ENCODE results near the gene PIP4K2A. TPM values are rescaled to one million over a fixed set of nuclear protein-coding genes. Genes with fewer than 3 reads are reported as not detected.

Gene PIP4K2A
- total and polyA plus RNA-seq, 2 of the 8 experiments (the other 6 are each of a cell fraction or from before 2014, with no cell fraction given) = 19.0 to 60.9 TPM

- FAIRE-seq = no peak
- no peak for TF ChIP-seq MAX (IDR thresholded peaks at IDR 0.05)
- TF ChIP-seq MAFK (IDR thresholded peaks at IDR 0.05; ENCODE audit: low read depth, low read length) = no peak
- no peak overlapping the region for H2BK20ac ChIP-seq (ENCODE audit: low read length)
- no peak overlapping the region for H3K4me2 ChIP-seq (ENCODE audit: insufficient read depth in 1 of 2, low read depth in 2 of 2, low read length in 2 of 2)
- no peak overlapping the region for H2BK15ac ChIP-seq (ENCODE audit: low read length)
- no peak overlapping the region for H2BK5ac ChIP-seq (ENCODE audit: low read depth, low read length)
- no peaks in the 10 kb centered on the region for H3K23me2 ChIP-seq (ENCODE audit: low read depth, low read length)
- H3K14ac ChIP-seq (ENCODE audit: insufficient read length) = no peak overlapping the region
- H3K79me2 ChIP-seq (ENCODE audit: control insufficient read depth in 1 of 2, insufficient read depth in 2 of 2, low read length in 2 of 2) = no peaks in the 10 kb centered on the region
- no peak overlapping the region for H3K4me3 ChIP-seq (ENCODE audit: extremely low read depth in 1 of 4, insufficient read depth in 2 of 4, low read depth in 3 of 4, low read length in 4 of 4)
- H3K79me1 ChIP-seq (ENCODE audit: low read depth, low read length) = no peaks in the 10 kb centered on the region
- no peak overlapping the region for H4K8ac ChIP-seq (ENCODE audit: extremely low read depth, insufficient read depth, low read length)
- WGBS, 2 experiments (ENCODE audit: extremely low coverage in 1 of 2, insufficient coverage in 1 of 2, insufficient read length in 1 of 2, insufficient replicate concordance in 2 of 2, low coverage in 1 of 2, low lambda C conversion rate in 2 of 2, missing lambda C conversion rate in 1 of 2) = 87% methylated on average over 9 of the region's 9 CpGs; no CpG with 5 or more reads in 1 of the 2 experiments
- no peaks in the 10 kb centered on the region for H3K27me3 ChIP-seq (replicated peaks in 1 of 4; ENCODE audit: control insufficient read depth in 3 of 4, extremely low read depth in 1 of 4, insufficient read depth in 3 of 4, low read length in 3 of 4)
- H3K9me3 ChIP-seq (ENCODE audit: insufficient read depth in 2 of 2, low read depth in 1 of 2, low read length in 1 of 2) = no peaks in the 10 kb centered on the region
- no peak for DNase-seq (ENCODE audit: low read depth in 1 of 2, low spot score in 2 of 2)
- no peak overlapping the region for H3K56ac ChIP-seq (replicated peaks; ENCODE audit: insufficient read length, low read depth, low read length)
- ChIA-PET POLR2A (ENCODE audit: partially characterized antibody) (no interaction called here), CTCF (ENCODE audit: partially characterized antibody) (no interaction called here)
- no peak overlapping the region for H3K18ac ChIP-seq (ENCODE audit: extremely low read depth, low read length)
- no peak overlapping the region for H4K5ac ChIP-seq (ENCODE audit: insufficient read length, low read depth, low read length)
- H2AFZ ChIP-seq (ENCODE audit: low read length) = no peak overlapping the region
- H4K20me1 ChIP-seq (replicated peaks in 1 of 2; ENCODE audit: control insufficient read depth in 1 of 2, insufficient read depth in 2 of 2, low read length in 2 of 2) = no peaks in the 10 kb centered on the region
- no peak overlapping the region for H3K27ac ChIP-seq (ENCODE audit: low read depth, low read length)
- H3K9ac ChIP-seq (replicated peaks in 1 of 4; ENCODE audit: extremely low read depth in 1 of 4, low read depth in 3 of 4, low read length in 3 of 4) = no peak overlapping the region
- no peak overlapping the region for H3K23ac ChIP-seq (ENCODE audit: insufficient read length)
- no peak overlapping the region for H4K91ac ChIP-seq (replicated peaks; ENCODE audit: insufficient read length, low read length)
- no peak overlapping the region for H2BK120ac ChIP-seq (replicated peaks; ENCODE audit: low read depth, low read length)
- H3K4ac ChIP-seq (replicated peaks; ENCODE audit: insufficient read length, low read depth, low read length) = no peak overlapping the region
- H3K36me3 ChIP-seq (ENCODE audit: control insufficient read depth in 2 of 4, insufficient read depth in 4 of 4, low read length in 3 of 4) = no peaks in the 10 kb centered on the region
- H3K4me1 ChIP-seq (replicated peaks in 1 of 4; ENCODE audit: control insufficient read depth in 3 of 4, insufficient read depth in 4 of 4, low read length in 3 of 4) = no peaks in the 10 kb centered on the region
- H2AK5ac ChIP-seq (ENCODE audit: low read depth, low read length) = no peak overlapping the region
- no peak overlapping the region for H2BK12ac ChIP-seq (ENCODE audit: low read depth, low read length)
Observed at GRCh38 chr10:22503315-22504088, 210.9 kb downstream of the PIP4K2A start.

Data from H1 (cell line).